Measurements from ENCODE around the gene AKT2.

Gene AKT2

DNA sequence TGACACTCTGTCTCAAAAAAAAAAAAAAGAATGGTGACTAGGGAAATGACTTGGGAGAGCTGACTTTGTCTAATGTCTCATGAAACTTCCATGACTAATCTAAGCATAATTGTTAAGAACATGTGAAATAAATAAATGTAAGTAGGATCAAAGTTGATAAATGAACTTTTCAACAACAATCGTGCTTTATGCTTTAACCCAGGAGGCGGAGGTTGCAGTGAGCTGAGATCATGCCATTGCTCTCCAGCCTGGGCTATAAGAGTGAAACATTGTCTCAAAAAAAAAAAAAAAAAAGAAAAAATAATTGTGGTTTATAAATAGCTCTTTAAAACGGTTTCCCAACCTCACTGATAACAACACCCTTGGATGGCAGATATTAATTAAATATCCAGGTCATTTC lies 12.9 kb upstream of the AKT2 start:
- DNase-seq, result no peak

DNA sequence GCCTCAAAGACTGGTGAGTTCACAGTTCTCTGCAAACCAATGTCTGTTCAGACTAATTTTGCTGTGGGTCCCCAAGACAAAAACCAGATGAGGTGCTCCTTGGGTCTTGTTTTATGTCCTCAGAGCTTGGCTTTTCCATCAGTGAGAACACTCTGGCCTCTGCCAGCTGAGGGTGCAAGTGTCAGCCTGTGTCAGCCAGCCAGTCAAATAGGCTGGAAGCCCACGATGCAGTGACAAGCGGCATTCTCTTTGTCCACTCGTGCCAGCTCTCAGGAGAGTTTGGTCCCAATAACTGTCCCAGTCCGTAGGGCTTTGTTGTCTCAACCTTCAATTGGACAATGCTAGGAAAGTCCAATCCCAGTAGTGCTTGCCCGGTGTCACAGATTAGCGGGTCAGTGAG lies 9.4 kb upstream of the AKT2 start:
- no peak for DNase-seq

DNA sequence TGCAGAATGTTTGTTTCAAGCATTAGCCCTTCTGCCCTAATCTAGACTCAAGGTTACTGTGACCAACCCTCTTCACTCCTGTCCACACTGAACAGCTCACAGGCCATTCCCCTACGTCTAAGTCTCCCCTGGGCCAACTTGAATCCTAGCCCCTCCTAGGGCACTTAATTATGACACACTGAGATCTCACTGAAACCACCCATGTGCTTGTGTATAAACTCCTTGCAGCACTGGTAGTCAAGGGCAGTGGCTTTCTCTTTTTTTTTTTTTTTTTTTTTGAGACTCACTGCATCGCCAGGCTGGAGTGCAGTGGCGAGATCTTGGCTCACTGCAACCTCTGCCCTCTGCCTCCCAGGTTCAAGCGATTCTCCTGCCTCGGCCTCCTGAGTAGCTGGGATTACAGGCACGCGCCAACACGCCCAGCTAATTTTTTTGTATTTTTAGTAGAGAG lies 1.9 kb upstream of the AKT2 start:
- DNase-seq, result no peak

DNA sequence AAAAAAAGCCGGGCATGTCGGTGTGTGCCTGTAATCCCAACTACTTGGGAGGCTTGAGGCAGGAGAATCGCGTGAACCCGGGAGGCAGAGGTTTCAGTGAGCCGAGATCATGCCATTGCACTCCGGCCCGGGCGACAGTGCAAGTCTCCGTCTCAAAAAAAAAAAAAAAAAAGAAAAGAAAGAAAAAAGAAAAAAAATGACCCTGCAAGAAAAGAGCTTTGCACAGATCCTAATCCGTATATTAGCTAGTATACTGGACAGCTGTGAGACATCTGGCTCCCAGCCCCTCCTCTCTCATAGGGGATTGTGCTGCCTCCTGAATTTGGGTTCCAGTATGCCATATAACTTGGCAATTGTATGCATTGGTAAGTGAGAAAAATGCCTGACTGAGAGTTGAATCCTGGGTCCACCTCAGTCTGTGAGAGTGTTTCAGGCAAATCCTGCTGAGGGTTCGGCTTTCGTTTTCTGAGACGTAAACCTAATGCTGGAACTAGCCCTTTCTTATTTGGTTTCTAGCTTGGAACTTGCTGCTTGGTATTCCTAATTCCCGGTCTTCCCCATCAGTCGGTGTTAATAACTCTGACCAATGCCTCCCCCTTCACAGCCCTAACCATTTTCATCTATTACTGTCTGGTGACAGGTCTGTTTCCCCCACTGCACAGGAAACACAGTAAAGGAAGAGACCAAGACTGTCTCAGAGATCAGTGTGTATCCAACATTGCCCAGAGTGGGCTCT lies 1.3 kb upstream of the AKT2 start:
- peak in 1 of 2 experiments; percentile 27 for DNase-seq

DNA sequence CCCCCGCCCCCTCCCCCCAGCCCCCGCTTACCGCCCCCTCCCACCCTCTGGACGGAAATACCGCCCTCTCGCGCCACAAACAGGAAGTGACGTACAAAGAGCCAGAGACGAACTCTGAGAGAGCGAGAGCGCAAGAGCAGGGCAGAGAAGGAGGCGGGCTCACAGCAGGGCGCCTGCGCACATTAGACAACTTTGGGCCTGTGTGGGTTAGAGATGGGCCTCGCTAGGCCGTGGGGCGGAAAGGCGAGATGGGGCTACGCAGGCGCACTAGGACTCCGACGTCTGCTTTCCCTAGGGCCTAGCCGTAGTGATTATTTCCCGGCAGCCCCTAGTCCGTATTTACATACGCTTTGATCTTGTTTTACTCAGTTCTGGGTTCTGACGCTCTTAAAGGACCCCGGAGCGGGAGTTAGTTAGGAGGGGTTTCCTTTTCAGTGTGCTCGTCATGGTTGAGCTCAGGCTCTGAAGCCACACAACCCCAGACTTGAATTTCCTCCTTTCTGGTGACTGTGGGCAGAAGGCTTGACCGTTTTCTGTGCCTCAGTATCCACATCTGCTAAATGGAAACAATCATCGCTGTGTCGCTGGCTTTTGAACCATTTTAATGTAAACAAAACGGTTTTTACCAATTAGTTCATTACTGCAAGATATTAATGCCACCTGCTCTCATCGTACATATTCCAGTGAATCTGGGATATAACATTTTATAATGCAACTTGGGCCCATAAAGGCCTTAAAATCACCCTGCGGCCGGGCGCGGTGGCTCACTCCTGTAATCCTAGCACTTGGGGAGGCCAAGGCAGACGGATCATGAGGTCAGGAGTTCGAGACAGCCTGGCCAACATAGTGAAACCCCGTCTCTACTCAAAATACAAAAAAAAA lies 449 bp upstream of the AKT2 start:
- peak; percentile 99 to 100 for DNase-seq

DNA sequence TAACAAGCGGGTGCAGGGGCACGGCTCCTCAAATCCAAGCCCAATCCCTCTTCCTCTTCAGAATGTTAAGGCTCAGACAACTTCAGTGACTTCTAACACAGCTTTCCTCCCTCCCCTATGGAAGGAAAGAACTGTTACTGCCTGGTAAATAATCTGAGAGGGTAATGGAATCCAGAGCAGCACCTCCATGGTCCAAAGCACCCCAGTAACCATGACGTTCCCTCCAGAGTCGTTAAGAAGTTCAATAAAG lies 969 bp downstream of the AKT2 start:
- DNase-seq, result no peak

DNA sequence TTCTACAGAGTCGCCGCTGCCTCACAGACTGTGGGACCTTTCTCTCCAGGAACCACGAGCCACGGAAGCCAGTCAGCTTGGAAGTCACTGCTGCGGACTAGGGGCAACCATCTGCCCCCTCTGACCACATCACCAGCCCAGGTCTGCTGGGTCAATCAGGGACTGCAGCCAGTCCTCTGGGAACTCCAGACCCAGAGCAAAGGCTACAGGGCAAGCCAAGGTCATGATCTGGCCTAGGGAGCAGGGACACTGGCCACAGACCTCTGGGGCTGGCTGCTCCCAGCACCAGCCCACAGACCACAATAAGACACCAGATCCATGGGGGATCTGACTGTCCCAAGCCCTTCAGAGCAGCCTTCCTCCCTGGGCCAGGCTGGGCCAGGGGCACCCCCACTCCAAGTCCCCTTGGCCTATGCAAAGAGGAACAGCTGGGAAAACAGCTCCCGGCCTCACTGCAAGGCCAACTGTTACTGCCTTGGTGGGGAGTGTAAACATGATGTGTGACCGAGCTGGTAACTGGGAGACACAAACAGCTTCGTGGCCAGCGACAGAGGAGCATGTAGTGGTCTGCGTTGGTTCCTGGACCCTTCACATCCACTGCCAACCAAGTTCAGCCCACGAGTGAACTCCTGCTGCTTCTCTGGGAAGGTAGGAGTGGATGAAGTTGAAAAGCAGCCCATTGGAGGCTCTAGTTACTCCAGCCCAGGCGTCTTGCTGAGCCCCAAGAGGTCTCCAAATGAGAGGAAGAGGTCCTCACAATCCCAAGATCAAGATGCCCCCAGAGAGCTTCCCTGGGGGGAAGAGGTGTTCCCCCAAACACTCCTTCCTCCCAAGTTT lies 1.5 kb downstream of the AKT2 start:
- peak in 1 of 2 experiments; percentile 41 for DNase-seq

DNA sequence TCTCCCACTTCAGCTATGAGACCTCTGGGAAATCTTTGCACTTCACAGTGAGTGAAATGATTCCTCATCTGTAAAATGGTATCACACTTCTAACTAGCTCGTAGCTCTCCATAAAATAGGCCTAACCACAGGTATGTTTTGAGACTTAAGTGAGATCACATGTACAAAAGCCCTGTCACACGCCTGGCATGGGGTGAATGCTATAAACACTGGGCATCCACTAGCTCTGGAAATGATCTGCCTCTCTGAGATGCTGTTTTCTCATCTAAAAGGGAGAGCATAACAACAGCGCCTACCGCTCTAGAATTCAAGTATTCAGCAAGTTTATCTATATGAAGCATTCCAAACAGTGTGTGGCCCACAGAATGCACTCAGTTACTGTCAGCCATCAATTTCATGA lies 2.2 kb downstream of the AKT2 start:
- DNase-seq, result no peak

DNA sequence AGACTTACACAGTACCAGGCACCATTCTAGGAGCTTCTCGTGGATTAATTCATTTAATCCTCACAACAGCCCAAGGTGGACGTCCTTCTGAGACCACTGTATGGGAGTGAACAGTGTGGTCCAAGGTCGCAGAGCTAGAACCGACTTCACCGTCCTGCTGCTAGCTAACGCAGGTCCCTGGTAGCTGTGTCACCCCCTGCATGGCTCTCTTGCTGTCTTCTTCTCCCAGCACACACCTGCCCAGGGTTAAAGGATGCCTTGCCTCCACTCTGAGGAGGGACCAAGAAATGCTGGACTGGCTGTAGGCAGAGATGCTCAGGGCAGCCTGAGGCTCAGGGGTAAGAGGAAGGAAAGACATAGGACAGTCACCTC lies 3.0 kb downstream of the AKT2 start:
- no peak for DNase-seq

DNA sequence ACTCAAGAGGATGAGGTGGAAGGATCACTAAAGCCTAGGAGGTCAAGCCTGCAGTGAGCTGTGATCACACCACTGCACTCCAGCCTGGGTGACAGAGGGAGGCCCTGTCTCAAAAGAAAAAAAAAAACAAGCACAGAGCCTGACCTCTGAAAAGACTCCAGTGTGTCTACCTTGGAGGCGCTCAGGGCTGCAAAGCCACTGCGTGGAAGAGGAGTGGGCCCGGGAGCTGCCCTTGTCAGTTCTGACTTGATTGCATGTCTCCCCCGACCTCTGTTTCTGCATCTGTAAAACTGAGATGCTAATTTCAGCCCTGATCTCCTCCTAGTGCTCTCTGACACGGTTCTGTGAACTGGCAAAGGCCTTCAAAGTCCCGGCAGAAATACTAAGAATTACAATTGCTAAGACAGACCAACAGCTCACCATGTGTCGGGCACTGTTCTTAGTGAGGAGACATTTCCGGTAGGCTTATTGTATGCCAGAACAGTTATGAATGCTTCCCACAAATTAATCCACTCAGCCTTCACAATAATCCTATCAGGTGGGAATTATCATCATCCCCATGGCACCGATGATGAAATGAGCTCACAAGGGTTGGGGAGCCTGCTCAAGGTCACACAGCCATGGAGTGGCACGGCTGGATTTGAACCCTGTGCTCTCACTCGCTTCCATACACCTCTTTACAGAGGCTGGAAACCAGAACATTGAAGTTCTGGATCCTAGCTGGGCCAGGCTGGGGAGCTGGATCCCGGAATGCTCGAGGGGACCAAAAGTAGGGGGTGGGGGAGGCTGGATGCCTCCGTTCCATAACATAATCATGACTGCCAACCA lies 3.5 kb downstream of the AKT2 start:
- peak in 1 of 2 experiments; percentile 67 for DNase-seq

DNA sequence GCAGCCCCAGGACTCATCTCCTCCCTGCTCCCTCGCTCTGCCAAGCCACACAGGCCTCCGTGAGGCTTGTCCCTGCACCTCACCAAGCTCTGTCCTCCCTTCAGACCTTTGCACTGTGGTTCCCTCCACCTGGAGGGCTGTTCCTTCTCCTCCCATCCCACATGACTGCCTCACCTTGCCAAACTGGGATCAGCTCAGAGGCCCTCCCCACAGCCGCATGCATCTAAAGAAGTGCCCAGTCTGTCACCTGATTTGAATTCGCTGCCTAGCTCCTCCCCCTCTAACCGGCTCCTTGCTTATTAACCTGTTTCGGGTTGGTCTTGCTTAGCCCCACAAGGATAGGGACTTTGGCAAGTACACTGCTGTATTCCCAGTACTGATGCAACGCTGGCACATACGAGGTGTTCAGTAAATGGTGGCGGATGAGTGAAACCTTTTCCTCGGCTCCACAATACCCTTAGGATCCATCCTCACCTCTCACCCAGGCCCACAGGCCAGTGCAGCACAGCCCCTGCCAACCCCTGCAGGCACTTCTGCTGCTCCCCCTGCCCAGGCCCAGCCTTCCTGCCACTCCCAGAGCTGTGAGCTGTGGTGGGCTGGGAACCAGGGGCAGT lies 4.4 kb downstream of the AKT2 start:
- DNase-seq, result no peak

DNA sequence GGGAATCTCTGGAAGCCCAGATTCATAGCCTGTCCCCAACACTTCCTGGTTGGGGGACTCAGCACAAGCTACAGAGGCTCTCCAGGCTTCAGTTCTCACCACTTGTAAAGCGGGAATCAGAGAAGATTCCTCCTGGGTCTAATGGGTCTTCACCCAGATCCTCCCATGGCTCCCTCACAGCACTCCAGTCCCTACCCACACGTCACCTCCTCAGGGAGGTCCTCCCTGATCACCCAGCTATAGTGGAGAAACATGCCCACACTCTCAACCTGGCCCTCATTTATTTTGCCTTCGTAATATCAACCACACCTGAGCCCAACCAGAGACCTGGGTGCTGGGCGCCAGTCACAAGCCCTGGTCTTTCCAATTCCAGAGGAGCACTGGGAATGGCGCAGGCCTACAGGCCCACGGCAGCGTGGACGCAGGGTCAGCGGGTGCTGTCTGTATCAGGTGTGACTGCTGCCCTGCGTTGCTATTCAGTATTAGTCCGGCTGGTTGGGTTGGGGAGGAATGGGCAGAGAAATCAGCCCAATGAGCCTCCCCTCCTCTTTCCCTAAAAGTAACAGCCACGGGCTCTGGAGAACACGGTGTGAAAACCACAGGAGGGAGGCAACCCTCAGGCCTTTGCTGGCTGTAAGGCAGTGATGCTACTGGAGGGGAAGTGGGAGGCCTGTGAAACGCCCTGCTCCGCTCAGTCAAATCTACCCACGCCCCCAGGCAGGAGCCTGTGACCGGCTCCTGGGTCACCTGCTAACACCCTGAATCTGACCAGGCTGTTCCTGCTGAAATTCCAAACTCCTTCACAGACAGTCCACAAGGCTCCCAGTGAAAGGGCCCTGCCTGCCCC lies 5.2 kb downstream of the AKT2 start:
- no peak for DNase-seq

DNA sequence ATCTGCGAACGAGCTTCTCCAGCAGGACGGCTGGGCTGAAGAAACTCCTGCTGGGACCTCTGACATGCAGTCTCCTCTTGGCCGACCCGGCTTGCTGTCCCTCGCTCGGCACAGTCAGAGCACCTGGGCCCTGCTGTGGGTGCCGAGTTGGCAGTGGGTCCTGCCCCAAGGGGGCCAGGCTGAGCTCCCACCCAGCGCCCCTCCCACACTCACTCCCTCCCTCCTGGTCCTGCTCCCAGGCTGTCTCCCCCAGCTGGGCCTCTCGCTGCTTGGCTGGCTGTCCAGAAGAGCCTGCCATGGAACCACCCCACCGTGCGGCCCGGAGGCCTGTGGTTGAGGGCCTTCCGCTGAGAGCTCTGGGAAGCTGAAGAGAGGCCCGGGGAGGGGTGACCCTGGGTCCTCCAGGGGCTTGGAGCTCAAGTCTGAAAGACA lies 6.0 kb downstream of the AKT2 start:
- DNase-seq, result no peak

DNA sequence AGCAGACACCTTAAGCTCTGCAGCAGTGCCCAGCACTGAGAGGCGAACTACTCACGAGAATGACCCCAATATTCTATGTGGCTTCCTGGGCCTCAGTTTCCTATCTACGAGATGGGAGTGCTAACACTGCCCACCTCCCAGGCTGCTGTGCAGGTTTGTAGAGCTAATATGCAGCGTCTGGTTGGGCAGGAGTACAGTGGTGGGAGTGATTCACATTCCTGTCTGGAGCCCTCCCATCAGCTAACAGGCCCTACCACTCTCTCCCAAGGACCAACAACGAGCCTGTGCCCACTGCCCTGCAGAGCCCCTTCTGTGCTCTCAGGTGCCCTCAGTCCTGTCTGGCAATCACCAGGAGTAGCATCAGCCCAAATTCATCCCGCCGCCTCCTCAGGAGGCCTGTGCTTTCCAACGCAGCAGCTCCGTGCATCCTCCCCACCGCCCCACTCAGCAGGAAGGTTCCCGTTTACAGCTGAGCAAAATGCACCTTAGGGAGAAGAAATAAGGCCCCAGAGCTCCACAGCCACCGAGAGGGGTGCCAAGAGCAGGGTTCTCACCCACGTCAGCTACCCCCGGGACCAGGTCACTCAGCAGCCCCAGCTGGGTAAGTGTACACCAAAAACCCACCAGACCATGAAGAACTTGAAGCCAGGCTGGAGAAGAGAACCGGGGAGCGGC lies 6.6 kb downstream of the AKT2 start:
- no peak for DNase-seq

DNA sequence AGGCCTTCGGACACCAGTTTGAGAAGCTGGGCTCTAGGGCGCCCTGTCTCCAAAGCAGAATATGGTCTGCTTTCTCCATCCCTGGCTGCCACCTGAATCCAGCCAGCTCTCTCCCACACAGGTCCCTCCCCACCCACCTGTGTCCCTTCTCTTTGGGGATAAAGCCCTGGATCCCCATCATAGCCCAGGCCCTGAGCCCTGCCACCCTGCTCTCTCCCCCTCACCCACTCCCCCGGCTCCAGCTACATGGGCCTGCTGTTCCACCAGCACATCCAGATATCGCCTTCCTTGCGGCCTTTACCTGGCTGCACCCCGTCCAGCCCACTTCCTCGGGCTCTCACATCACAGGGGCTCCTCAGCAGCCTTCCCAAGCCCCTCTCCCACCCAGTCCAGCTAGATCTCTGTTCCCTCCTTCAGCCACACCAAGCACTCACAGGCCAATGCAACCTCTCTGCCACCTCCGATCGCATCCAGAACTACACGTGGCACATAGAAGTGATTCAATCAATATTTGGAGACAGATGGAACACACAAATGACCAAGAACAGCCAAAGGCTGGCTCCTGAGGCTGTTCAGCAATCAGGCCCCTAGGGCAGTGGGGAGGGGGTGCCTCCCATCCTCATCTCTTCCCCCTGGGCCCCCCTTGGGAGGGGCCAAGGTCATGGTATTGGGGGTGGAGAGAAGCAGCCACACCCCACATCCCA lies 7.6 kb downstream of the AKT2 start:
- no peak for DNase-seq

DNA sequence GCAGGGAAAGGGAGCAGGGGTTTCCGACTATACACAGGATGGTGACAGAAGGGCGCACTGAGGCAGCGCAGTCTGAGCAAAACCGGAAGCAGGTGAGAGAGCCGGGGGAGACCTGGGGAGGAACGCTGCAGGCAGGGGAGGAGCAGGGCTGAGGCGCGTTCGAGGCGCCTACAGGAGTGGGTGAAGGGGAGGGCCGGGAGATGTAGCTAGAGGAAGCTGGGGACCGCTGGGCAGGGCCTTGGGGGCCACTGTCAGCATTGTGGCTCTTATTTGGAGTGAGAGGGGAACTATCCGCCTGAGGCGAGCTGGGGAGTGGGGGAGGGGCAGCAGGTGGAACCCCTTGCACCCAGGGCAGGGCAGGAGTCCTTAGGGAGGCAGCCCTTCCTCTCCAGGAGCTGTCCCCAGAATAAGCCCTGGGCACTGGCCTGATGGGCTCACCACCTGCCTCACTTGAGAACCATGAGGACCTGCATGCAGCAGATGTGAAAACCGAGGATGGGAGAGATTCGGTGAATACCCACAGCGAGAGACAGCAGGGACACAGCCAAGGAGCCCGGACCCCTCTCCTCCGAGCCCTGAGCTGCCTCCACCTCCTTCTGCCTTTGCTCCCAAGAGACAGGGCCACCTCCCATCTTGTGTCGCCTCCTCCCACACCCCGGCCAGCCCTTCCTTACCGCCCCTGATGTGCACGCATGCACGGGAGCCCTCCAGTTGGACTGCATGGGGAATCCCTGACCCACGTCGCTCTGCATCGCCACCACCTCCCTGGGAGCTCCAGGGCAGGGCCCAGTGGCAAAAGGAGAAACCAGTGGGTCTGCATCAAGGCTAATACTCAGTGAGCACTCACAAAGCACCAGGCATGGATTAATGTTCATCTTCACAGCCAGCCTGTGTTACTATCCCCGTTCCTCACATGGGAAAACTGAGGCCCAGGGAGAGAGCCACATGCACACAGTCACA lies 10.3 kb downstream of the AKT2 start:
- peak; percentile 92 to 97 for DNase-seq

DNA sequence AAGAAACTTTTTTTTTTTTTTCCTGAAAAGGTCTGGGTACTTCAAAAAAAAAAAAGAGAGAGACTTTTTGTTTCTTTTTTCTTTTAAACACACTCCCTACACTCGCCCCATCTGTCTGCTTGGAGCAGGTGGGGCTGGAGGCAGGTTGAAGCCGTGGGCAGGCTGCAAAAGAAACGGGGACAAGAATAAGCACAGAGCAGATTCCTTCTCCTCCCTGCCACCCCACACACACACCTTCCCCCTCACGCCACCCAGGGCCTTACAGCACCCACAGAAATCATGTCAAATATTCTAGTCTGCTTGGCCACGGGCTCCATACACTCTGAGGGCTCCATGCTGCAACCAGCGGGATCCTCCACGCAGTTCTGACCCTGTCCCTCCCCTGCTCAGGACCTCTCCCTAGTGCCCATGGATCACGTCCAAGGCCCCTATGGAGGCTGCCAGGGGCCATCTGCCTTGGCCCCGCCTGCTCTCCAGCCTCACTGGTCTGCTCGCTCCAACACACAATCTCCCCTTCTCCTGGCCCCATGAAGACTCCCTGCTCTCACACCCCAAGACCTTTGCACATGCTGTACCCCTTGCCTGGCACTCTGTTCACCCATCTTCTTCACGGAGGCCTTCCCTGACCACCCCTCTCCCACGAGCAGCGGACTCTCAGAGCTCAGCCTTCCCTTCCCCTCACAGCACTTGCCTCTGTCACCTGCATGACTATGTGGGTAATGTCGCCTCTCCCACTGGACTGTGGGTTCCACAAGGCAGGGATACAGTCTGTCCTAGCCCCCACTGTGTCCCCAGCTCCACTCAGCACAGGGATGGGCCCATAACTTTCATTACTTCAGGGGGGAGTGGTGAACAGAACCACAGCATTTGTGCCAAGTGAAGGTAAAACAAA lies 11.4 kb downstream of the AKT2 start:
- peak; percentile 10 to 39 for DNase-seq

DNA sequence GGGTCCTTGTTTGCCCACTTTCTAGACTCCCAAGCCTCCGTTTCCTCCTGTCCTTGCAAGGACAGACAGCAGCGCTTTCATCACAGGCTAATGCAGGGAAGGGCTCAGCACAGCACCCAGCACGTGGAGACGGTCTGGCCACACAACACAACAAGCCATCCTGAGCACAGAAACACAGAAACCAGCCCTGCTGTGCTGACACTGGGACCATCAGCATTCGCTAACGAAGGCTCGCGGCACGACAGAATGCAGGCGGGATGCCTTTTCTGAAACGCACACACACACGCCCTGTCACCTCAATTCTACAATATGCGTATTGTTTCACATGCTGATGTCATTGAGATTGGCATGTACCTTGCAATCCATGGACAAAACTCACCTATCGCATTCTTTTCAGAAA lies 12.9 kb downstream of the AKT2 start:
- DNase-seq, result no peak

Measured in NCI-H524 (cell line).